Fibroblast of pulmonary artery (primary cell): ENCODE measurements around the gene P2RX3.
A peak's percentile ranks its signal among the peaks of the same experiment; 100 is the strongest.

Experiments used
- DNase-seq: peaks from one replicate; pipeline ENCODE4 v3.0.0-alpha.2; 2010; ENCODE audit warnings: low read depth
- H3K4me3 ChIP-seq: replicated peaks from 2 replicates; pipeline ENCODE4 v1.5.1; 2011; ENCODE audit warnings: low read depth, mild to moderate bottlenecking, control low read depth, low read length, moderate library complexity
- TF ChIP-seq, protein P1 (sequence below): IDR thresholded peaks from 2 replicates; pipeline ENCODE4 v1.5.1; 2011; ENCODE audit warnings: mild to moderate bottlenecking, control low read depth, low read length, inconsistent platforms; ENCODE audit errors: missing control alignments

The P2RX3 gene

DNA sequence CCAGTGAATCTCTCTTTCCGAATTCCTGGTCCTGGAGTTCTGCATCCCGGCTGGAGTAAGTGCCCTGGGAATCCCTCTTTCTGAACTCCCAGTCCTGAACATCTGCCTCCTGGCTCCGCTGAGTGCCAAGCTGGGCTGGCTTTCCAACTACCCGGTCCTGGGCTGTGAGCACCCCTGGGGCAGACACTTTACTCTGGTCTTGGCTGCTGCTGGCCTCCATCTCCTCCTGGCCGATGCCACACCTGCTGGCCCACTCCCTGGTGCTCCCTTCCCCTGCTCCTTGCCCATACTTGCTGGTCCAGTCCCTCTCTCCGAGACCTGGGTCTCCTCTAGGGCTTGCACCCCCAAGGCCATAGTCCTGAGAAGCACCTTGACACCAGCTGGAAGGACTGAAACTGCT, 28.1 kb upstream of the P2RX3 start:
- DNase-seq = no peak
- TF ChIP-seq, protein P1, sequence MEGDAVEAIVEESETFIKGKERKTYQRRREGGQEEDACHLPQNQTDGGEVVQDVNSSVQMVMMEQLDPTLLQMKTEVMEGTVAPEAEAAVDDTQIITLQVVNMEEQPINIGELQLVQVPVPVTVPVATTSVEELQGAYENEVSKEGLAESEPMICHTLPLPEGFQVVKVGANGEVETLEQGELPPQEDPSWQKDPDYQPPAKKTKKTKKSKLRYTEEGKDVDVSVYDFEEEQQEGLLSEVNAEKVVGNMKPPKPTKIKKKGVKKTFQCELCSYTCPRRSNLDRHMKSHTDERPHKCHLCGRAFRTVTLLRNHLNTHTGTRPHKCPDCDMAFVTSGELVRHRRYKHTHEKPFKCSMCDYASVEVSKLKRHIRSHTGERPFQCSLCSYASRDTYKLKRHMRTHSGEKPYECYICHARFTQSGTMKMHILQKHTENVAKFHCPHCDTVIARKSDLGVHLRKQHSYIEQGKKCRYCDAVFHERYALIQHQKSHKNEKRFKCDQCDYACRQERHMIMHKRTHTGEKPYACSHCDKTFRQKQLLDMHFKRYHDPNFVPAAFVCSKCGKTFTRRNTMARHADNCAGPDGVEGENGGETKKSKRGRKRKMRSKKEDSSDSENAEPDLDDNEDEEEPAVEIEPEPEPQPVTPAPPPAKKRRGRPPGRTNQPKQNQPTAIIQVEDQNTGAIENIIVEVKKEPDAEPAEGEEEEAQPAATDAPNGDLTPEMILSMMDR = no peak
- peak overlapping the region; percentile 59 for H3K4me3 ChIP-seq

DNA sequence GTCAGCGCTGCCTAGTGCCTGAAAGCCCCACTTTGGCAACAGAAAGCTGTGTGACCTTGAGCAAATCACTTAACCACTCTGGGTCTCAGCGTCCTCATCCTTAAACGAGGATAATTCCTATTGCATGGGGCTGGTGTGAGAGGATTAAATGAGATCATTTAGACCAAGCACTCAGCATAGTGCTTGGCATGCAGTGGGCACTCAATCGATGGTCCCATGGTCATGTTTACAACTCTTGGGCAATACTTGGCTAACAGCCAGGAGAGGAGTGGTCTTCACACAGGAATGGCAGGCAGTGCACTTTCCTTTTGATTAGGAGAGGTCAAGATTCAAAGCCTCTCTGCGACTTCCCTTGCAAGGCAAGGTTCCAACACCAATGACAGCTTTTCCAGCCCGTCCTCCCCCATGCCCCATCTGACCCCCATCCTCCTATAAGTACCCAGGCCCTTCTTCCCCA, 27.5 kb upstream of the P2RX3 start:
- peak overlapping the region; percentile 59 for H3K4me3 ChIP-seq
- TF ChIP-seq, protein P1 = no peak
- DNase-seq = peak; percentile 65

DNA sequence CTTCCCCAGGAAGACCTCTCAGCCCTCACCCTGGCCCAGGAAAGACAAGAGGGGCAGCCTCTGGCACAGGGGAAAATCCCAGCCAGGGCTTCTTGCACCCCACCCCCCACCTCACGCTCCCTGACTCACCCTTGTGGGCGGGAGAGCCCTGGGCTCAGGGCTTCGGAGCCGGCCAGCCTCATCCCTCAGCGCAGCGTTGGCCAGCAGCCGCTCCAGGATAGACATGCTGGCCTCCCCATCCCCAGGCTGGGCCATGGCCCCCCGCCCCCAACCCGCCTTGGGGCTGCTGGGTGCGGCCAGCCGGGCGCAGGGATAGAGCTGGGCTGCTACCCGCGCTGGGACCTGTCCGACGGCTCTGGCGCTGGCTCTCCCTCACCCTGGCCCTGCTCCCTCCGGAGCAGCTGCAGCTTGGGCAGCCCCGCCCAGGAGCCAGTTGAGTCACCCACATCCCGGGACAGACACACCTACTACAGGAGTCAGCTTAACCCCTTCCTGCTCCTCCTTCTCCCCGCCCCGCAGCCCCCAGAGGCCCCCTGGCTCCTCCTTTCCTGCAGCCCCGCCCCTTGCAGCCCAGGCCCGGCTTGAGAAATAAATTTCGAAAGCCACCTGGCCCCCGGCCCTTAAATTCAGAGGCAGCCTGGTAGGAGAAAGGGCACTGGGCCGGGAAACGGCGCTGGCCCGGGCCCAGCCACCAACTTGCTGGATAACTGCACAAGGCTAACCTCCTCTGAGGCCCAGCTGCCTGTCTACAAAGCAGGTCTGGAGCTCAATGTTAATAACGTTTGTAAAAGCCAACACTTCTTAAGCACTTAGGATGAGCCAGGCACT, 26.8 kb upstream of the P2RX3 start:
- peak overlapping the region; percentile 59 for H3K4me3 ChIP-seq
- TF ChIP-seq, protein P1 = no peak
- DNase-seq = peak; percentile 98

DNA sequence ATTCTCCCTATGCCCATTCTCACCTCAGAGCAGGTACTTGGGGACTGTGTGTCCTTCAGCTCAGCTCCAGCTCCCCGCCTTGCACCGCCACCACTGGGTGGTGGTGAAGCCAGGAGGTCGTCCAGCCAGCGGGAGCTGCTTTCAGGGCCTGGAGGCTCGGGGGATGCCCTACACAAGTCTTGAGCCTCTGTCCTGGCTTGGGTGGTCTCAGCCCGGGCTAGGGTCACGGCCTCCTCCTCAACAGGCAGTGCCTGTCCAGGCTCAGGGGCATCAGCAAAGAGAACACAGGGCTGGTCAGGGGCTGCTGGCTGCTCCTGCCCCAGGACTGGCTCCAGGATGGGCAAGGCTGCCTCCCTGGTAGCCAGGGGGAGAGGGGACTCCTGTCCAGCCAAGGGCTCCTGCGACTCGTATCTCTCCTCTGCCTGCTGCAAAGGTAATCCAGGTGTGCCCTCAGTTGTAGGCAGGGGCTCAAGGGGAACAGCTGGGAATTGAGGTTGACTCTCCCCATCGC, 25.6 kb upstream of the P2RX3 start:
- TF ChIP-seq, protein P1 = no peak
- no peak overlapping the region for H3K4me3 ChIP-seq

DNA sequence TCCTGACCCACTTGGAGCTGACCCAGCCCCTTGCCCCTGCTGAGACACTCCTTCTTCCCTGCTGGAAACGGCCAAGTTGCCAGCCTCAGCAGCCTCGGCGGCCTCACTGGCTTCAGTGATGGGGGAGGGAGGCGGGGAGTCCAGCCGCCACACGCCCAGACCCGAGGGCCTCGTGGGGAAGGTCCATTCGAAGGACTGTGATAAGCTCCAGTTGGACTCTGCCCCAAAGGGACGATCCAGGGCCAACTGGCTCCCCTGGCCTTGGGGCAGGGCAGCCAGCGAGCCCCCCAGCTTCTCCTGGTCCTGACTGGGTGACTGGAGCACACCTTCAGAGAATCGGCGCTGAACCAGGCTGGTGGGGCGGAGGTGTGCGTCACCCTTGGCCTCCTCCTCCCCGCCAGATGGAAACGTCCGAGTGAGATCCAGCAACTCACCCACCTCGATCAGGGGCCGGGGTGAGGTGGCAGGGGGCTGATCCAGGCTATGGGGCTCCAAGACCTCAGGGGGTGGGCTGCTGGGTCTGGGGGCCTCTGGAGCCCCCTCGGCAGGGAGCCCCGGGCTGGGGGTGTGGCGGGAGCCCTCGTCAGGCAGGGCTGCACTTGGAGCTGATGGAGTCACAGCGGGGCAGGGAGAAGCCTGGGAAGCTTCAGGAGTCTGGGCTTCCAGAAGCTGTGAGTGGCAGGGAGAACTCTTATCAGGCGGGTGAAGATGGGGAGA, 24.9 kb upstream of the P2RX3 start:
- H3K4me3 ChIP-seq = no peak overlapping the region
- TF ChIP-seq, protein P1 = no peak
- DNase-seq = no peak

More for the DNA sequence above, 25.6 kb upstream of the P2RX3 start:
- DNase-seq = no peak

DNA sequence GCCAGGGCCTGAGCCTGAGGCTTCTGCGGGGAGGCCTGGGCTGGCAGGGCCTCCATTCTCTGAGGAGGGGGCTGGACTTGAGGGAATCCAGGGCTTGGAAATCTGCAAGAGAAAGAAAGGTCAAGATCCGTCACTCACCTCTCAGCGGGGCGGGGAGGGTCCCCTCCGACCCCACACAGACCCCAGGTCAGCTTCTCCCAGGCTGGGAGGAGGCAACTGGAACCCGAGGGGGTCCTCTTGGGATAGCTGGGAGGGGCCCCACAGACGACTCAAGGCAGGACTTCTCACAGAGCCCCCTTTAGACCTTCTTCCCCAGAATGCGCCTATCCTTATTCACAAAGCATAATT, 24.4 kb upstream of the P2RX3 start:
- TF ChIP-seq, protein P1 = no peak
- DNase-seq = no peak
- no peak overlapping the region for H3K4me3 ChIP-seq
